Measurements from ENCODE around the gene KRT34. TPM values are rescaled to one million over a fixed set of nuclear protein-coding genes. Genes with fewer than 3 reads are reported as not detected.
"Not testable (repeated sequence)": the region's sequence is repeated elsewhere in the genome, so short reads cannot be mapped to it uniquely, and the experiment has no call there.

The KRT34 gene
- total RNA-seq, 1 donor from 2014 or later: not detected

- H3K27ac Mint-ChIP-seq: no peak overlapping the region
- H3K9me3 Mint-ChIP-seq: no peaks in the 10 kb centered on the region
- peaks cover 3% of the 10 kb centered on the region for H3K27me3 Mint-ChIP-seq
- no peaks in the 10 kb centered on the region for H3K4me1 Mint-ChIP-seq (ENCODE audit: unreplicated experiment)
- H3K36me3 Mint-ChIP-seq: no peaks in the 10 kb centered on the region
- H3K4me3 Mint-ChIP-seq: no peak overlapping the region
- no peak for DNase-seq (ENCODE audit: extremely low spot score, unreplicated experiment)
- no peak for TF ChIP-seq CTCF (conservative IDR thresholded peaks at IDR 0.05)
Observed at GRCh38 chr17:41363881-41364280, 18.2 kb downstream of the KRT34 start.

GRCh38 chr17:41360296-41360995, 21.7 kb downstream of the KRT34 start:
- no peaks in the 10 kb centered on the region for H3K27me3 Mint-ChIP-seq
- no peaks in the 10 kb centered on the region for H3K36me3 Mint-ChIP-seq
- TF ChIP-seq CTCF (conservative IDR thresholded peaks at IDR 0.05): no peak
- no peaks in the 10 kb centered on the region for H3K9me3 Mint-ChIP-seq
- no peak for DNase-seq (ENCODE audit: extremely low spot score, unreplicated experiment)
- H3K4me3 Mint-ChIP-seq: no peak overlapping the region
- H3K4me1 Mint-ChIP-seq (ENCODE audit: unreplicated experiment): no peaks in the 10 kb centered on the region
- H3K27ac Mint-ChIP-seq: no peak overlapping the region

- peaks cover 4% of the 10 kb centered on the region for H3K27me3 Mint-ChIP-seq
Observed at GRCh38 chr17:41354536-41354935, 27.6 kb downstream of the KRT34 start.

GRCh38 chr17:41352597-41353366, 29.3 kb downstream of the KRT34 start:
- DNase-seq (ENCODE audit: extremely low spot score, unreplicated experiment): no peak
- H3K27me3 Mint-ChIP-seq: peaks cover 4% of the 10 kb centered on the region

More at GRCh38 chr17:41354536-41354935, 27.6 kb downstream of the KRT34 start:
- DNase-seq (ENCODE audit: extremely low spot score, unreplicated experiment): no peak
- H3K36me3 Mint-ChIP-seq: no peaks in the 10 kb centered on the region
- H3K4me3 Mint-ChIP-seq: no peak overlapping the region
- peaks cover 5% of the 10 kb centered on the region for H3K9me3 Mint-ChIP-seq
- no peak overlapping the region for H3K27ac Mint-ChIP-seq
- TF ChIP-seq CTCF (conservative IDR thresholded peaks at IDR 0.05): no peak
- H3K4me1 Mint-ChIP-seq (ENCODE audit: unreplicated experiment): no peaks in the 10 kb centered on the region

GRCh38 chr17:41351177-41351576, 30.9 kb downstream of the KRT34 start:
- H3K9me3 Mint-ChIP-seq: peaks cover 5% of the 10 kb centered on the region
- H3K27ac Mint-ChIP-seq: no peak overlapping the region
- no peak for TF ChIP-seq CTCF (conservative IDR thresholded peaks at IDR 0.05)
- no peaks in the 10 kb centered on the region for H3K36me3 Mint-ChIP-seq
- DNase-seq (ENCODE audit: extremely low spot score, unreplicated experiment): no peak
- peaks cover 3% of the 10 kb centered on the region for H3K4me1 Mint-ChIP-seq (ENCODE audit: unreplicated experiment)
- peaks cover 4% of the 10 kb centered on the region for H3K27me3 Mint-ChIP-seq
- no peak overlapping the region for H3K4me3 Mint-ChIP-seq

More at GRCh38 chr17:41352597-41353366, 29.3 kb downstream of the KRT34 start:
- Mint-ChIP-seq H3K27ac (no peak overlapping the region), H3K36me3 (no peaks in the 10 kb centered on the region), H3K4me3 (no peak overlapping the region), H3K9me3 (peaks cover 5% of the 10 kb centered on the region), H3K4me1 (ENCODE audit: unreplicated experiment) (peaks cover 2% of the 10 kb centered on the region)
- no peak for TF ChIP-seq CTCF (conservative IDR thresholded peaks at IDR 0.05)

GRCh38 chr17:41350381-41350878, 31.7 kb downstream of the KRT34 start, which contains the start of gene KRT33A:
Gene KRT33A, minus strand, starts transcription at chr17:41350828. Its CDS starts 61 bp downstream, at chr17:41350767.
- H3K36me3 Mint-ChIP-seq; H3K27me3 Mint-ChIP-seq; H3K4me1 Mint-ChIP-seq (ENCODE audit: unreplicated experiment); H3K27ac Mint-ChIP-seq; H3K4me3 Mint-ChIP-seq; DNase-seq (ENCODE audit: extremely low spot score, unreplicated experiment); H3K9me3 Mint-ChIP-seq: not testable (repeated sequence)
